ENCODE results near the gene THAP4. TPM values are rescaled to one million over a fixed set of nuclear protein-coding genes. Genes with fewer than 3 reads are reported as not detected.

The THAP4 gene
- polyA plus RNA-seq, 1 of the 3 experiments (the other 2 are of a cell fraction): 64.7 TPM

- no peaks in the 10 kb centered on the region for H3K79me2 ChIP-seq (ENCODE audit: insufficient read depth)
- H3K27ac ChIP-seq (ENCODE audit: low read depth in 2 of 2, low read length in 1 of 2): no peak overlapping the region
- H3K4me1 ChIP-seq (ENCODE audit: control insufficient read depth in 1 of 2, insufficient read depth in 2 of 2, low read depth in 1 of 2, low read length in 1 of 2): no peaks in the 10 kb centered on the region
- no peak overlapping the region for H2AFZ ChIP-seq (ENCODE audit: low read depth)
- H4K20me1 ChIP-seq (ENCODE audit: insufficient read depth): no peaks in the 10 kb centered on the region
- H3K9ac ChIP-seq: no peak overlapping the region
- CTCF ChIA-PET: no interaction called here
- no peaks in the 10 kb centered on the region for H3K9me3 ChIP-seq
- H3K36me3 ChIP-seq (replicated peaks in 1 of 2; ENCODE audit: control insufficient read depth in 1 of 2, insufficient read depth in 2 of 2, low read length in 1 of 2): peaks cover 9 to 64% of the 10 kb centered on the region in 2 experiments
- DNase-seq: no peak
- H3F3A ChIP-seq (replicated peaks; ENCODE audit: insufficient read depth): peaks cover 3% of the 10 kb centered on the region
- H3K4me2 ChIP-seq: no peak overlapping the region
- H3K9me2 ChIP-seq: no peaks in the 10 kb centered on the region
- WGBS (ENCODE audit: low lambda C conversion rate): 96% methylated on average over 21 of the region's 42 CpGs
- POLR2A ChIA-PET: no interaction called here
- no peak for TF ChIP-seq ZBTB33 (IDR thresholded peaks at IDR 0.05; ENCODE audit: borderline replicate concordance, low read depth)
- TF ChIP-seq EZH2phosphoT487 (IDR thresholded peaks at IDR 0.05; ENCODE audit: borderline replicate concordance, low read depth): no peak
- no peak for TF ChIP-seq RCOR1 (IDR thresholded peaks at IDR 0.05; ENCODE audit: low read length)
- TF ChIP-seq USF1 (IDR thresholded peaks at IDR 0.05; ENCODE audit: borderline replicate concordance, low read depth): no peak
- no peak for TF ChIP-seq TAF1 (IDR thresholded peaks at IDR 0.05; ENCODE audit: borderline replicate concordance, low read depth, low read length)
- TF ChIP-seq RFX5 (IDR thresholded peaks at IDR 0.05; ENCODE audit: low read length): no peak
- H3K4me3 ChIP-seq (ENCODE audit: low read depth in 2 of 2, low read length in 1 of 2): no peak overlapping the region
- no peaks in the 10 kb centered on the region for H3K27me3 ChIP-seq (ENCODE audit: insufficient read depth)
These were observed 35.6 kb upstream of the THAP4 start for GRCh38 chr2:241672243-241673188.

- no peaks in the 10 kb centered on the region for H4K20me1 ChIP-seq (ENCODE audit: insufficient read depth)
These were observed 34.7 kb upstream of the THAP4 start for GRCh38 chr2:241671457-241672240.

More at GRCh38 chr2:241671457-241672240, 34.7 kb upstream of the THAP4 start:
- Histone ChIP-seq H3K27me3 (ENCODE audit: insufficient read depth) (no peaks in the 10 kb centered on the region), H3K9me3 (no peaks in the 10 kb centered on the region), H3K4me2 (no peak overlapping the region), H3K9ac (no peak overlapping the region), H3K4me3 (ENCODE audit: low read depth in 2 of 2, low read length in 1 of 2) (no peak overlapping the region), H2AFZ (ENCODE audit: low read depth) (no peak overlapping the region), H3K79me2 (ENCODE audit: insufficient read depth) (no peaks in the 10 kb centered on the region), H3K9me2 (no peaks in the 10 kb centered on the region), H3F3A (replicated peaks; ENCODE audit: insufficient read depth) (peaks cover 3% of the 10 kb centered on the region), H3K27ac (ENCODE audit: low read depth in 2 of 2, low read length in 1 of 2) (no peak overlapping the region), H3K36me3 (replicated peaks in 1 of 2; ENCODE audit: control insufficient read depth in 1 of 2, insufficient read depth in 2 of 2, low read length in 1 of 2) (peaks cover 9 to 60% of the 10 kb centered on the region in 2 experiments), H3K4me1 (ENCODE audit: control insufficient read depth in 1 of 2, insufficient read depth in 2 of 2, low read depth in 1 of 2, low read length in 1 of 2) (peaks cover 0 to 5% of the 10 kb centered on the region in 2 experiments; a peak in 1 of 4 replicates)
- POLR2A ChIA-PET: interaction anchor here (1.5 kb wide), 1 partner anchor 30 kb away, joined by 3 read pairs; no protein-coding TSS in a partner anchor
- TF ChIP-seq GABPA (IDR thresholded peaks at IDR 0.05; ENCODE audit: low read depth) (no peak), FOSL2 (IDR thresholded peaks at IDR 0.05; ENCODE audit: borderline replicate concordance, low read depth) (no peak)
- no peak for DNase-seq
- WGBS (ENCODE audit: low lambda C conversion rate): 95% methylated on average over 23 of the region's 31 CpGs
- CTCF ChIA-PET: interaction anchor here (0.6 to 1.3 kb wide), 2 partner anchors 207 to 336 kb away, joined by 3 to 5 read pairs; no protein-coding TSS in a partner anchor
